ENCODE results near the gene CFAP58.

Gene CFAP58

DNA sequence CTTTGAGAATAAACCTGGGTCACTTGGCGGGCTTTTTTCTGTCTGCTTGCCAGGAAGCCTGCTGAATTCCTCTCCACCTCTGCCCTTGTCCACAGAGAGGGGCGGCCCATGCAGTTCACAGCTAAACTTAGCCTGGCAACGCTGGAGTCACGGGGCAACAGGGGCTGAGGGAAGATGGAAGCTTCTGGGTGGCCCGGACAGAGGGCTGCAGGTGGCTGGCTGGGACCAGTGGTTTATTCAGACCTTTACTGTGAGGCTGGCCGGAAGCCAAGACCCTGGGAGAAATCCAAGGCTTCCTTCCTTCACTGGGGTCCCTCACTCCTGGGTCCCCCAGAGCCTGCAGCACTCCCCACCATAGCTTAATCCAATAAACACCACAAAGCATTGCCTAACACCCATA is 32.4 kb upstream of the CFAP58 start:
- H3K27me3 ChIP-seq, result no peaks in the 10 kb centered on the region
- no peaks in the 10 kb centered on the region for H3K4me1 ChIP-seq
- no peak for DNase-seq
- TF ChIP-seq, protein P1, sequence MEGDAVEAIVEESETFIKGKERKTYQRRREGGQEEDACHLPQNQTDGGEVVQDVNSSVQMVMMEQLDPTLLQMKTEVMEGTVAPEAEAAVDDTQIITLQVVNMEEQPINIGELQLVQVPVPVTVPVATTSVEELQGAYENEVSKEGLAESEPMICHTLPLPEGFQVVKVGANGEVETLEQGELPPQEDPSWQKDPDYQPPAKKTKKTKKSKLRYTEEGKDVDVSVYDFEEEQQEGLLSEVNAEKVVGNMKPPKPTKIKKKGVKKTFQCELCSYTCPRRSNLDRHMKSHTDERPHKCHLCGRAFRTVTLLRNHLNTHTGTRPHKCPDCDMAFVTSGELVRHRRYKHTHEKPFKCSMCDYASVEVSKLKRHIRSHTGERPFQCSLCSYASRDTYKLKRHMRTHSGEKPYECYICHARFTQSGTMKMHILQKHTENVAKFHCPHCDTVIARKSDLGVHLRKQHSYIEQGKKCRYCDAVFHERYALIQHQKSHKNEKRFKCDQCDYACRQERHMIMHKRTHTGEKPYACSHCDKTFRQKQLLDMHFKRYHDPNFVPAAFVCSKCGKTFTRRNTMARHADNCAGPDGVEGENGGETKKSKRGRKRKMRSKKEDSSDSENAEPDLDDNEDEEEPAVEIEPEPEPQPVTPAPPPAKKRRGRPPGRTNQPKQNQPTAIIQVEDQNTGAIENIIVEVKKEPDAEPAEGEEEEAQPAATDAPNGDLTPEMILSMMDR (IDR thresholded peaks at IDR 0.05; ENCODE audit: low read depth, low read length), result no peak
- H3K4me3 ChIP-seq (ENCODE audit: low read depth, low read length), result no peak overlapping the region
- no peaks in the 10 kb centered on the region for H3K36me3 ChIP-seq
- H3K9me3 ChIP-seq, result no peaks in the 10 kb centered on the region

- TF ChIP-seq, protein P1 (IDR thresholded peaks at IDR 0.05; ENCODE audit: low read depth, low read length), result no peak
- H3K4me3 ChIP-seq (ENCODE audit: low read depth, low read length), result no peak overlapping the region
- H3K9me3 ChIP-seq, result no peaks in the 10 kb centered on the region
- no peak for DNase-seq
- H3K27me3 ChIP-seq, result no peaks in the 10 kb centered on the region
- H3K4me1 ChIP-seq, result no peaks in the 10 kb centered on the region
- H3K36me3 ChIP-seq, result no peaks in the 10 kb centered on the region
These were observed 31.8 kb upstream of the CFAP58 start for GRCh38 chr10:104321725-104322415.

DNA sequence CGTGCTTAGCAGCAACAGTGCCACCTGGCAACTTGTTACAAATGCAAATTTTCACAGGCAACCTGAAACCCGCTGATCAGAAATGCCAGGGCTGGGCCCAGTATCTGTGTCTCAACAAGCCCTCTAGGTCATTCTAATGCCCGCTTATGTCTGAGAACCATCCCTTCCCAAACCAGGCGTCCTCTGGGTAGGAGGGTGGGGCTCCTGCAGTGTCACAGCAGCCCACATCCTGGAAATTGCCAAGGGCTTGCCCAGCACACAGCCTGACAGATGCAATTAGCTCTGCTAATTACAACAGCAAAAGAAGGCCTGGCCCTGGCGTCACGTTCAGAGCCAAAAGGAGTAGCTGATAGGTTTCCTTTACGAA is 31.2 kb upstream of the CFAP58 start:
- Histone ChIP-seq H3K9me3 (no peaks in the 10 kb centered on the region), H3K36me3 (no peaks in the 10 kb centered on the region), H3K27me3 (no peaks in the 10 kb centered on the region), H3K4me3 (ENCODE audit: low read depth, low read length) (no peak overlapping the region), H3K4me1 (no peaks in the 10 kb centered on the region)
- TF ChIP-seq, protein P1 (IDR thresholded peaks at IDR 0.05; ENCODE audit: low read depth, low read length), result no peak
- DNase-seq, result no peak

DNA sequence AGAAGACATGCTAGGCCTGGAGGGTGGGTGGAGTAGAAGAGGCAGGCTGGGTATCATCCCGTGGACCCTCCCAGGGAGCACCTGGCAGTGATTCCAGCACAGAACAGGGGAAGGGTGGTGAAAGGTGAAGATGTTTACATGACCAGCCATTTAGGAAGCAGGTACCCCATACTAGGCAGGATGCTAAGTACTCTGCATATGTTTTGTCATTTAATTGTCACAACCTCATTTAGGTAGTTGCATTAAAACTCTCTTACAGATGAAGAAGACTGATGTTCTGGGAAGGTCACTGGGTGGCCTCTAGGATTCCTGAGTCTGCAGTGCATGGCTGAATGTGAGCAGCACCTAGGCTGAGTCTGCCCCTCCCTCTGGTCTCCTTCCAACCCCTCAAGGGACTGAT is 30.5 kb upstream of the CFAP58 start:
- no peaks in the 10 kb centered on the region for H3K27me3 ChIP-seq
- DNase-seq, result no peak
- no peaks in the 10 kb centered on the region for H3K9me3 ChIP-seq
- H3K4me3 ChIP-seq (ENCODE audit: low read depth, low read length), result no peak overlapping the region
- TF ChIP-seq, protein P1 (IDR thresholded peaks at IDR 0.05; ENCODE audit: low read depth, low read length), result no peak
- no peaks in the 10 kb centered on the region for H3K4me1 ChIP-seq
- H3K36me3 ChIP-seq, result no peaks in the 10 kb centered on the region

GRCh38 chr10:104323760-104324201 is 29.9 kb upstream of the CFAP58 start:
- Histone ChIP-seq H3K36me3 (no peaks in the 10 kb centered on the region), H3K27me3 (no peaks in the 10 kb centered on the region), H3K9me3 (no peaks in the 10 kb centered on the region), H3K4me1 (no peaks in the 10 kb centered on the region), H3K4me3 (ENCODE audit: low read depth, low read length) (no peak overlapping the region)
- no peak for DNase-seq
- TF ChIP-seq, protein P1 (IDR thresholded peaks at IDR 0.05; ENCODE audit: low read depth, low read length), result no peak

DNA sequence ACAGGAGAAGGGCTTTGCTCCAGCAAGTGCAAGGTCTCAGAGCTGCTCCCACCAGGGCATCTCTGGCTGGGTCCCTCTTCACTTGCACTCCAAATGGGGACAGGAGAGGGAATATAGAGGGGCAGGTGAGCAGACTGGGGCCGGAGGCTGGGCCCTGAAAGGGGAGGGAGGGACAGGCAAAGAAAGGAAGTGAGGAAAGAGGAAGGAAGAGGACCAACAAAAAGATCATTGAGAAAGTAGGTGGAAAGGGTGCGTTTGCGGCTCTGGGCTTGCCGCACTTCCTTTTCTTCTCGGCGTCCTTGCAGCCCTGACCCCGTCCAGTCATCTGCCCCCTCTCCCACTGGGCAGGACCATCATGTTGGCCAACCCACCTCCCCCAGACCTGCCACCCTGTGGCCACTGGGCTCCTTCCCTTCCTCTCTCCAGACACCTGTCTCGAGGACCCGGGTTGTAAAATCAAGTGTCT is 29.4 kb upstream of the CFAP58 start:
- no peaks in the 10 kb centered on the region for H3K4me1 ChIP-seq
- DNase-seq, result no peak
- H3K9me3 ChIP-seq, result no peaks in the 10 kb centered on the region
- TF ChIP-seq, protein P1 (IDR thresholded peaks at IDR 0.05; ENCODE audit: low read depth, low read length), result no peak
- H3K36me3 ChIP-seq, result no peaks in the 10 kb centered on the region
- no peak overlapping the region for H3K4me3 ChIP-seq (ENCODE audit: low read depth, low read length)
- no peaks in the 10 kb centered on the region for H3K27me3 ChIP-seq

Measured in BE2C (cell line).